RWPE2 (cell line): ENCODE results near the gene RNF115.
"Not testable (repeated sequence)": the region's sequence is repeated elsewhere in the genome, so short reads cannot be mapped to it uniquely, and the experiment has no call there.

Experiments used
- ATAC-seq: fragments of 200-7000 bp; cut with Tn5 transposase; 3 replicates; pipeline ENCODE4 v1.9.1; 2021; ENCODE audit warnings: low read depth
- DNase-seq: peaks from one replicate; pipeline ENCODE4 v3.0.0-alpha.2; 2020; ENCODE audit warnings: low spot score
- H3K27ac ChIP-seq: fragments of 450-650 bp; 2 replicates; pipeline ENCODE4 v1.5.1; 2017; ENCODE audit warnings: mild to moderate bottlenecking; ENCODE audit not compliant: poor library complexity, severe bottlenecking
- H3K27me3 ChIP-seq: fragments of 250-450 bp; sonication (Bioruptor Pico); 2 replicates; pipeline ENCODE4 v1.5.1; 2021; ENCODE audit warnings: mild to moderate bottlenecking, moderate library complexity; ENCODE audit not compliant: insufficient read depth, poor library complexity, severe bottlenecking
- H3K36me3 ChIP-seq: fragments of 250-450 bp; sonication (Bioruptor Pico); 2 replicates; pipeline ENCODE4 v1.5.1; 2020; ENCODE audit warnings: low read depth, mild to moderate bottlenecking, moderate library complexity
- H3K4me1 ChIP-seq: fragments of 250-450 bp; sonication (Bioruptor Pico); 2 replicates; pipeline ENCODE4 v1.5.1; 2021; ENCODE audit warnings: mild to moderate bottlenecking, moderate library complexity; ENCODE audit not compliant: insufficient read depth, poor library complexity, severe bottlenecking
- H3K4me3 ChIP-seq: fragments of 250-450 bp; sonication (Bioruptor Pico); 2 replicates; pipeline ENCODE4 v1.5.1; 2021; ENCODE audit warnings: mild to moderate bottlenecking, moderate library complexity; ENCODE audit not compliant: severe bottlenecking
- H3K9me3 ChIP-seq: fragments of 250-450 bp; sonication (Bioruptor Pico); 2 replicates; pipeline ENCODE4 v1.5.1; 2021; ENCODE audit warnings: mild to moderate bottlenecking, moderate library complexity; ENCODE audit not compliant: severe bottlenecking
- CTCF ChIP-seq: fragments of 450-650 bp; IDR thresholded peaks from one replicate; pipeline ENCODE4 v1.5.1; 2017; ENCODE audit warnings: mild to moderate bottlenecking, moderate library complexity; ENCODE audit not compliant: poor library complexity, severe bottlenecking

Gene RNF115

GRCh38 chr1:145845144-145845513 is 21.2 kb upstream of the RNF115 start:
- no peaks in the 10 kb centered on the region for H3K9me3 ChIP-seq
- no peak for TF ChIP-seq CTCF
- H3K27ac ChIP-seq, result no peak overlapping the region
- H3K4me3 ChIP-seq, result peak overlapping the region; percentile 43
- no peaks in the 10 kb centered on the region for H3K4me1 ChIP-seq
- peaks cover 30% of the 10 kb centered on the region for H3K36me3 ChIP-seq
- DNase-seq (no peak), ATAC-seq (peak; percentile 40)
- no peaks in the 10 kb centered on the region for H3K27me3 ChIP-seq

GRCh38 chr1:145843031-145843430 is 19.1 kb upstream of the RNF115 start:
- H3K4me1 ChIP-seq, result no peaks in the 10 kb centered on the region
- peaks cover 35% of the 10 kb centered on the region for H3K36me3 ChIP-seq
- H3K27ac ChIP-seq, result no peak overlapping the region
- H3K4me3 ChIP-seq, result no peak overlapping the region
- no peak for TF ChIP-seq CTCF
- ATAC-seq, result no peak
- H3K27me3 ChIP-seq, result no peaks in the 10 kb centered on the region
- DNase-seq, result no peak
- H3K9me3 ChIP-seq, result no peaks in the 10 kb centered on the region

GRCh38 chr1:145837656-145838055 is 13.8 kb upstream of the RNF115 start:
- no peak for DNase-seq
- H3K4me1 ChIP-seq, result no peaks in the 10 kb centered on the region
- peaks cover 87% of the 10 kb centered on the region for H3K36me3 ChIP-seq
- TF ChIP-seq CTCF, result no peak
- H3K27me3 ChIP-seq, result no peaks in the 10 kb centered on the region
- H3K27ac ChIP-seq, result no peak overlapping the region
- no peak for ATAC-seq
- H3K9me3 ChIP-seq, result no peaks in the 10 kb centered on the region
- H3K4me3 ChIP-seq, result no peak overlapping the region

GRCh38 chr1:145830810-145831209 is 6.9 kb upstream of the RNF115 start:
- not testable (repeated sequence) for H3K4me3 ChIP-seq, H3K4me1 ChIP-seq, H3K9me3 ChIP-seq, H3K27me3 ChIP-seq, H3K27ac ChIP-seq, ATAC-seq, DNase-seq
- peaks cover 91% of the 10 kb centered on the region for H3K36me3 ChIP-seq

- Histone ChIP-seq H3K27me3 (no peaks in the 10 kb centered on the region), H3K9me3 (no peaks in the 10 kb centered on the region), H3K27ac (no peak overlapping the region), H3K36me3 (peaks cover 75% of the 10 kb centered on the region), H3K4me3 (no peak overlapping the region), H3K4me1 (peaks cover 8% of the 10 kb centered on the region)
- ATAC-seq (no peak), DNase-seq (no peak)
- TF ChIP-seq CTCF, result no peak
These were observed 4.6 kb upstream of the RNF115 start for GRCh38 chr1:145828367-145829026.
